ENCODE data around the gene AMY2A. TPM values are rescaled to one million over a fixed set of nuclear protein-coding genes. Genes with fewer than 3 reads are reported as not detected.

The AMY2A gene
- polyA plus RNA-seq, 1 of the 3 experiments (the other 2 are of a cell fraction) = not detected

- Histone ChIP-seq H3K27me3 (ENCODE audit: insufficient read depth) (no peaks in the 10 kb centered on the region), H3K36me3 (replicated peaks in 1 of 2; ENCODE audit: control insufficient read depth in 1 of 2, insufficient read depth in 2 of 2, low read length in 1 of 2) (no peaks in the 10 kb centered on the region), H3K9me3 (no peaks in the 10 kb centered on the region), H2AFZ (ENCODE audit: low read depth) (no peak overlapping the region), H3K4me2 (no peak overlapping the region), H3K79me2 (ENCODE audit: insufficient read depth) (no peaks in the 10 kb centered on the region), H3K9ac (no peak overlapping the region), H3F3A (replicated peaks; ENCODE audit: insufficient read depth) (no peaks in the 10 kb centered on the region), H4K20me1 (ENCODE audit: insufficient read depth) (no peaks in the 10 kb centered on the region), H3K4me3 (ENCODE audit: low read depth in 2 of 2, low read length in 1 of 2) (no peak overlapping the region), H3K27ac (ENCODE audit: low read depth in 2 of 2, low read length in 1 of 2) (no peak overlapping the region), H3K4me1 (ENCODE audit: control insufficient read depth in 1 of 2, insufficient read depth in 2 of 2, low read depth in 1 of 2, low read length in 1 of 2) (no peaks in the 10 kb centered on the region), H3K9me2 (no peaks in the 10 kb centered on the region)
- no peak for DNase-seq
- 29% methylated on average over 1 of the region's 1 CpG for WGBS (ENCODE audit: low lambda C conversion rate)
- CTCF ChIA-PET = no interaction called here
- POLR2A ChIA-PET = no interaction called here
- TF ChIP-seq FOXJ3 (CRISPR knock-in tag; IDR thresholded peaks at IDR 0.05) (no peak), GATA2 (CRISPR knock-in tag; IDR thresholded peaks at IDR 0.05) (no peak), IRF3 (IDR thresholded peaks at IDR 0.05; ENCODE audit: low read depth, low read length) (no peak), ELF1 (IDR thresholded peaks at IDR 0.05) (no peak), YY1 (IDR thresholded peaks at IDR 0.05; ENCODE audit: low read depth) (no peak), JUND (IDR thresholded peaks at IDR 0.05) (no peak), TAF1 (IDR thresholded peaks at IDR 0.05; ENCODE audit: borderline replicate concordance, low read depth, low read length) (no peak), SIN3A (IDR thresholded peaks at IDR 0.05; ENCODE audit: borderline replicate concordance, low read depth, low read length) (no peak), RCOR1 (IDR thresholded peaks at IDR 0.05; ENCODE audit: low read length) (no peak), FOXM1 (IDR thresholded peaks at IDR 0.05; ENCODE audit: low read depth) (no peak), REST (IDR thresholded peaks at IDR 0.05; ENCODE audit: low read depth, low read length) (no peak), TCF12 (IDR thresholded peaks at IDR 0.05) (no peak), EZH2phosphoT487 (IDR thresholded peaks at IDR 0.05; ENCODE audit: borderline replicate concordance, low read depth) (no peak)
These were observed 34.8 kb upstream of the AMY2A start for GRCh38 chr1:103582464-103582863.

- Histone ChIP-seq H2AFZ (ENCODE audit: low read depth) (no peak overlapping the region), H3K4me1 (ENCODE audit: control insufficient read depth in 1 of 2, insufficient read depth in 2 of 2, low read depth in 1 of 2, low read length in 1 of 2) (no peaks in the 10 kb centered on the region), H3K27ac (ENCODE audit: low read depth in 2 of 2, low read length in 1 of 2) (no peak overlapping the region), H3K9me2 (no peaks in the 10 kb centered on the region), H3K4me3 (ENCODE audit: low read depth in 2 of 2, low read length in 1 of 2) (no peak overlapping the region), H3K9me3 (no peaks in the 10 kb centered on the region), H3K9ac (no peak overlapping the region), H3K27me3 (ENCODE audit: insufficient read depth) (no peaks in the 10 kb centered on the region), H3K36me3 (replicated peaks in 1 of 2; ENCODE audit: control insufficient read depth in 1 of 2, insufficient read depth in 2 of 2, low read length in 1 of 2) (no peaks in the 10 kb centered on the region), H4K20me1 (ENCODE audit: insufficient read depth) (no peaks in the 10 kb centered on the region), H3F3A (replicated peaks; ENCODE audit: insufficient read depth) (no peaks in the 10 kb centered on the region), H3K4me2 (no peak overlapping the region), H3K79me2 (ENCODE audit: insufficient read depth) (no peaks in the 10 kb centered on the region)
- no peak for DNase-seq
- CTCF ChIA-PET = interaction anchor here (0.7 kb wide), 1 partner anchor 152 kb away, joined by 4 read pairs; no protein-coding TSS in a partner anchor
- 26% methylated on average over 3 of the region's 3 CpGs for WGBS (ENCODE audit: low lambda C conversion rate)
- POLR2A ChIA-PET = no interaction called here
- TF ChIP-seq SMC3 (IDR thresholded peaks at IDR 0.05; ENCODE audit: low read depth, low read length) (no peak), ZBTB33 (IDR thresholded peaks at IDR 0.05; ENCODE audit: borderline replicate concordance, low read depth) (no peak), ELF1 (IDR thresholded peaks at IDR 0.05) (no peak), SIN3A (IDR thresholded peaks at IDR 0.05; ENCODE audit: borderline replicate concordance, low read depth, low read length) (no peak), EZH2phosphoT487 (IDR thresholded peaks at IDR 0.05; ENCODE audit: borderline replicate concordance, low read depth) (no peak), PBX3 (IDR thresholded peaks at IDR 0.05) (no peak), USF1 (IDR thresholded peaks at IDR 0.05; ENCODE audit: borderline replicate concordance, low read depth) (no peak), MEF2A (IDR thresholded peaks at IDR 0.05; ENCODE audit: borderline replicate concordance, low read depth) (no peak), RAD21 (IDR thresholded peaks at IDR 0.05; ENCODE audit: low read length) (no peak)
These were observed 33.3 kb upstream of the AMY2A start for GRCh38 chr1:103583887-103584286.
